Neuronal stem cell (in vitro differentiated cells): Measurements from ENCODE around the gene PLCD3.
A peak's percentile ranks its signal among the peaks of the same experiment; 100 is the strongest.

Source experiments
- DNase-seq: peaks from one replicate; pipeline ENCODE4 v3.0.0-alpha.2; 2013; ENCODE audit warnings: low spot score
- H2AFZ ChIP-seq: one replicate; pipeline ENCODE4 v1.6.1; 2013; ENCODE audit warnings: mild to moderate bottlenecking, low read length, inconsistent platforms
- H2AK5ac ChIP-seq: 2 replicates; pipeline ENCODE4 v1.6.1; 2013; ENCODE audit warnings: low read depth, mild to moderate bottlenecking, inconsistent platforms, low read length, moderate library complexity, mixed read lengths
- H2BK120ac ChIP-seq: 2 replicates; pipeline ENCODE4 v1.6.1; 2013; ENCODE audit warnings: low read depth, mild to moderate bottlenecking, inconsistent platforms, low read length, moderate library complexity, mixed read lengths
- H2BK12ac ChIP-seq: one replicate; pipeline ENCODE4 v1.6.1; 2013; ENCODE audit warnings: low read length, inconsistent platforms
- H2BK15ac ChIP-seq: 2 replicates; pipeline ENCODE4 v1.6.1; 2013; ENCODE audit warnings: mild to moderate bottlenecking, low read length, inconsistent platforms, mixed read lengths
- H2BK5ac ChIP-seq: one replicate; pipeline ENCODE4 v1.6.1; 2013; ENCODE audit warnings: inconsistent platforms, mild to moderate bottlenecking, low read length, moderate library complexity
- H3K14ac ChIP-seq: one replicate; pipeline ENCODE4 v1.6.1; 2013; ENCODE audit warnings: low read length, inconsistent platforms
- H3K18ac ChIP-seq: 2 replicates; pipeline ENCODE4 v1.6.1; 2013; ENCODE audit warnings: low read length, inconsistent platforms
- H3K23ac ChIP-seq: 2 replicates; pipeline ENCODE4 v1.6.1; 2013; ENCODE audit warnings: low read depth, mild to moderate bottlenecking, mixed read lengths, low read length, inconsistent platforms; ENCODE audit not compliant: poor library complexity
- H3K27ac ChIP-seq: replicated peaks from 3 replicates; pipeline ENCODE4 v1.5.1; 2013; ENCODE audit warnings: low read length, inconsistent platforms
- H3K27me3 ChIP-seq, 3 experiments: 2 replicates each; pipeline ENCODE4 v1.6.1; 2013; ENCODE audit warnings: low read length in 3 of 3, mild to moderate bottlenecking in 2 of 3, inconsistent platforms in 1 of 3, low read depth in 1 of 3, mixed read lengths in 1 of 3, moderate library complexity in 1 of 3; ENCODE audit not compliant: control insufficient read depth in 3 of 3, insufficient read depth in 3 of 3
- H3K36me3 ChIP-seq, 2 donors: replicated peaks in 1 of 2; 2 replicates each; pipeline ENCODE4 v1.6.1; 2013; ENCODE audit warnings: low read length in 2 of 2; ENCODE audit not compliant: control insufficient read depth in 2 of 2, insufficient read depth in 2 of 2
- H3K4ac ChIP-seq: 2 replicates; pipeline ENCODE4 v1.6.1; 2013; ENCODE audit warnings: inconsistent platforms, mild to moderate bottlenecking, low read length, moderate library complexity
- H3K4me1 ChIP-seq, 2 donors: 1 replicate in 1 of 2; 2 replicates in 1 of 2; pipeline ENCODE4 v1.6.1; 2013; ENCODE audit warnings: low read length in 2 of 2, low read depth in 1 of 2; ENCODE audit not compliant: control insufficient read depth in 2 of 2, insufficient read depth in 1 of 2
- H3K4me2 ChIP-seq: one replicate; pipeline ENCODE4 v1.6.1; 2013; ENCODE audit warnings: mild to moderate bottlenecking, low read length, inconsistent platforms; ENCODE audit not compliant: insufficient read depth, poor library complexity, severe bottlenecking
- H3K4me3 ChIP-seq, 2 donors: 2 replicates each; pipeline ENCODE4 v1.5.1; 2013; ENCODE audit warnings: low read length in 2 of 2, mild to moderate bottlenecking in 2 of 2, inconsistent platforms in 1 of 2, moderate library complexity in 1 of 2
- H3K79me1 ChIP-seq: one replicate; pipeline ENCODE4 v1.6.1; 2013; ENCODE audit warnings: low read depth, mild to moderate bottlenecking, inconsistent platforms, low read length, moderate library complexity
- H3K9ac ChIP-seq: one replicate; pipeline ENCODE4 v1.6.1; 2013; ENCODE audit warnings: mild to moderate bottlenecking, low read depth, low read length, inconsistent platforms; ENCODE audit not compliant: poor library complexity
- H3K9me3 ChIP-seq, 2 donors: replicated peaks in 1 of 2; 2 replicates each; pipeline versions ENCODE3 to v1.6.1; 2013; ENCODE audit warnings: low read length in 2 of 2, mild to moderate bottlenecking in 2 of 2, inconsistent platforms in 1 of 2, low read depth in 1 of 2, mixed read lengths in 1 of 2, moderate library complexity in 1 of 2; ENCODE audit not compliant: control insufficient read depth in 2 of 2, insufficient read depth in 1 of 2
- H4K8ac ChIP-seq: one replicate; pipeline ENCODE4 v1.6.1; 2013; ENCODE audit warnings: low read depth, mild to moderate bottlenecking, inconsistent platforms, low read length, moderate library complexity
- H4K91ac ChIP-seq: one replicate; pipeline ENCODE4 v1.6.1; 2013; ENCODE audit warnings: low read length, low read depth, mild to moderate bottlenecking, inconsistent platforms; ENCODE audit not compliant: poor library complexity
- WGBS, 2 donors: extraction: QIAGEN DNeasy Blood & Tissue Kit; methylation state at CpG; one replicate each; pipeline ENCODE4 v1.1.7; 2013; ENCODE audit warnings: missing lambda C conversion rate in 2 of 2, mixed read lengths in 1 of 2; ENCODE audit not compliant: insufficient read length in 2 of 2, insufficient replicate concordance in 1 of 2; ENCODE audit errors: extremely low coverage in 2 of 2; 5-methylcytosine and 5-hydroxymethylcytosine counted together

PLCD3 gene

DNA sequence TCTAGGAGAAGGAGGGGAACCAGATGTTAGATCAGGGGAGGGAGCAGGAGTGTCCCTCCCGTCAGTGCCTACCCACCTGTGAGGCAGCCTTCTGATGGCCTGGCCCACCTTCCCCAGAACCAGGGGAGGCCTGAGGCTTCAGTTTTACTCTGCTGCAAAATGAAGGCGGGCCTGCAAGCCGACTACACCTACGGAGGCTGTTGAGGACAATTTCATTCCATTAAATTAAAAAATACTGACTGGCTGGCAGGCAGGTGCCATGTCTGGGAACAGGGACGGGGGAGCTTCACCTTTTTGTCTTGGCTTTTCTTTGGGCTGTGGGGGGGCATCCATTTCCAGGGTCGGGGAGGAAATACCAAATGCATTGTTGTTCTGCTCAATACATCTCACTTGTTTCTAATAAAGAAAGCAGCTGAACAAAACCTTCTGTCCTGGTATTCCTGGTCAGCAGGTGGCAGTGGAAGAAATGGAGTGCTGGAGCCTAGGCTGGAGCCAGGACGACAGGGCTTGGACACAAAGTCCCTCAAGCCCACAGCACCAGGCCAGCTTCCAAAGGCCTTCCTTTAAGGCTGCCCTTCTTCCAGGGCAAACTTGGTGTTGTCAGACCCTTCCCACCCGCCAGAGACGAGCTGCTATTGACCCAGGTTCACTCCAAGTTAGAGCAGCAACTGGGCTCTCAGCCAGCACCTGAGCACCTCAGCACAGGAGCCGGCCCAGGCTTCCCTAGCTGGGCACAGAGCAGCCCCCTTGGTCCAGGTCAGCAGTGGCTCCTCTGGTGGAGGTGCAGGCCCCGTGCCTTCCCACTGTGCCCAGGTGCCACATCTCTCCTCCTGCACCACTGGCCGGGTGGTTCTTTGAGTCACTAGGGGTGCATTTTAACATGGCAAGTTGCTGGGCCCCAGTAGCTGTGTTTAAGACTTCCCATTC is 23.5 kb downstream of the PLCD3 start:
- WGBS, 2 donors = no CpG with 5 or more reads among the region's 12 CpGs
- Histone ChIP-seq H2AK5ac (no peak overlapping the region), H2AFZ (no peak overlapping the region), H3K14ac (no peak overlapping the region), H4K91ac (no peak overlapping the region), H3K27ac (no peak overlapping the region), H2BK120ac (no peak overlapping the region), H3K4me2 (no peak overlapping the region), H3K27me3 (no peaks in the 10 kb centered on the region), H3K4ac (no peak overlapping the region), H3K4me3 (no peak overlapping the region), H3K23ac (peak overlapping the region; percentile 94), H3K4me1 (peaks cover 7 to 14% of the 10 kb centered on the region in 2 donors), H3K36me3 (peaks cover 43 to 55% of the 10 kb centered on the region in 2 donors), H2BK5ac (no peak overlapping the region), H3K9me3 (peaks cover 0 to 2% of the 10 kb centered on the region in 2 donors), H2BK15ac (no peak overlapping the region), H2BK12ac (no peak overlapping the region), H3K79me1 (peaks cover 4% of the 10 kb centered on the region), H3K18ac (peak overlapping the region; percentile 62), H3K9ac (peak overlapping the region; percentile 66), H4K8ac (no peak overlapping the region)
- DNase-seq = no peak

DNA sequence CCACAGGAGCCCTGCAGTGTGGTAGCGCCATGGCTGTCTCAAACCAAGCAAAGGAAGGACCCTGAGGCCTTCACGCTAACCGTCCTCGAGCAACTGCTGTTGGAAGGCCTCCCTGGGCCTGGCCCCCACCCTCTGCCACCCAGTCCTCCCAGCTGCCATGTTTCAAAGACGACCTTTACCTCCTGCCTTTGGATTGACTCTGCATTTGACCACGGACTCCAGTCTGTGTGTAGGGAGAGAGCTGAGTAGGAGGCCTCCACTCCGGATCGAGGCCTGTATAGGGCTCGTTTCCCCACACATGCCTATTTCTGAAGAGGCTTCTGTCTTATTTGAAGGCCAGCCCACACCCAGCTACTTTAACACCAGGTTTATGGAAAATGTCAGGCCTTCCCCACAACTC is 24.3 kb downstream of the PLCD3 start:
- Histone ChIP-seq H4K91ac (no peak overlapping the region), H3K4ac (no peak overlapping the region), H2BK120ac (no peak overlapping the region), H3K14ac (no peak overlapping the region), H3K79me1 (peaks cover 4% of the 10 kb centered on the region), H3K4me3 (no peak overlapping the region), H3K9me3 (peaks cover 0 to 2% of the 10 kb centered on the region in 2 donors), H3K4me2 (no peak overlapping the region), H2AFZ (no peak overlapping the region), H3K9ac (no peak overlapping the region), H2BK5ac (no peak overlapping the region), H3K36me3 (peaks cover 51 to 63% of the 10 kb centered on the region in 2 donors), H2AK5ac (no peak overlapping the region), H3K4me1 (peaks cover 7 to 14% of the 10 kb centered on the region in 2 donors), H2BK12ac (no peak overlapping the region), H3K18ac (no peak overlapping the region), H3K27me3 (no peaks in the 10 kb centered on the region), H3K27ac (no peak overlapping the region), H3K23ac (no peak overlapping the region), H2BK15ac (no peak overlapping the region), H4K8ac (no peak overlapping the region)
- DNase-seq = no peak
- WGBS, 2 donors = no CpG with 5 or more reads among the region's 9 CpGs

DNA sequence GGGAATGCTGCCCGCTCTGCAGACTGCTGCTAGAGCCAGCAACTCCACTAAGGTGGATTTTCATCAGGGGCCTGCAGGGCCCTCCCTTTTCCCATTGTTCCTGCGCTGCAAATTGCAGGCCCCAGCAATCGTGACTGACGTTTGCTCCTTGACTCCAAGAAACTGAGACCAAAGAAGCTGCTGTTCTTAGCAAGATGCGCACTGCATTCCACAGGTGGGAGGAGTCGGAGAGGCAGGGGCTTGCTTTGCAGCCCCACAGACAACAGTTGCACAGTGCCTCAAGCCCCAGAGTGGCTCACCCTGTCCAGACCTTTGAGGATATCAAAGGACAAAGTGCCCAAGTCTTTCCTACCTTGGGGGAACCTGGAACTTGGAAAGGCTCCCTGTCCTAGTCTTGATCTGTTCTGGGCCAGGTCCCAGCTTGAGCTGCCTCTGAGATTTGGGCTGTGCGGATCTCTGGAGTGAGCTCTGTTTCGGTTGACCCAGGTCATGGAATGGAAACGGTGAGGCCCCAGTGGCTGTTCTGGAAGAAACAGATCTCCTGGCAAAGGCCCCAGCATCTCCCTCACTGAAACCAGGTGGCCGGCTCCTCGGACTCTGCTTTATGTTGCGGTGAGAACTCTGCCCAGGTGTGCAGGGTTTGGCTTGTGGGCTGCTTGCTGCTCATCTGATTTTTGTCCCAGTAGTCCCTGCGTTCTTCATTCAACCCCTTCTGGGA is 24.9 kb downstream of the PLCD3 start:
- Histone ChIP-seq H3K4me3 (no peak overlapping the region), H2BK5ac (no peak overlapping the region), H2AFZ (no peak overlapping the region), H3K18ac (no peak overlapping the region), H3K4me1 (peaks cover 7 to 14% of the 10 kb centered on the region in 2 donors), H3K9ac (no peak overlapping the region), H3K23ac (no peak overlapping the region), H4K8ac (no peak overlapping the region), H3K79me1 (peaks cover 4% of the 10 kb centered on the region), H3K4me2 (no peak overlapping the region), H3K14ac (no peak overlapping the region), H4K91ac (no peak overlapping the region), H3K27ac (peak overlapping the region; percentile 55), H2BK15ac (no peak overlapping the region), H2BK120ac (no peak overlapping the region), H3K9me3 (no peaks in the 10 kb centered on the region), H3K27me3 (no peaks in the 10 kb centered on the region), H3K4ac (no peak overlapping the region), H2BK12ac (no peak overlapping the region), H3K36me3 (peaks cover 57 to 69% of the 10 kb centered on the region in 2 donors), H2AK5ac (no peak overlapping the region)
- no CpG with 5 or more reads among the region's 13 CpGs for WGBS, 2 donors
- no peak for DNase-seq

DNA sequence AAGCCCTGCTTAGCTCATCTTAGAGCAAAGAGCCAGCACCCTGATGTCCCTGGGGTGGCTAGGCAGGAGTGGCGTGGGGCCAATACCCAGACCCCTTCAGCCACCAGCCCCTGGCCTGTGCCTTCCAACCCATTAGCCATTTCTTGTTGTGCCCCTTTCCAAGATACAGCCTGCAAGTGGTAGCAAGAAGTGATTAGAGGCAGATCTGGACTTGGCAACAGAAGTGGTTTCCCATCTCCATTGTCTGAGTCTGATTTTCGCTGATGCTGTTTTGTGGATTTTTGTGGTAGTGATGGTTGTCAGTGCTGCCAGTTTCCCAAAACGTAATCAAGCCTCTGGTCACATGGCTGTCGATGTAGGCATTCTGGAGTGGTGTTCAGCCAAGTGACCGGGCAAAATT is 25.7 kb downstream of the PLCD3 start:
- Histone ChIP-seq H3K4me1 (peaks cover 3 to 14% of the 10 kb centered on the region in 2 donors), H3K4me3 (no peak overlapping the region), H2AFZ (no peak overlapping the region), H3K27ac (peak overlapping the region; percentile 55), H2AK5ac (no peak overlapping the region), H4K8ac (peak overlapping the region; percentile 29), H3K27me3 (no peaks in the 10 kb centered on the region), H3K79me1 (peaks cover 4% of the 10 kb centered on the region), H2BK5ac (peak overlapping the region; percentile 10), H4K91ac (no peak overlapping the region), H3K9me3 (no peaks in the 10 kb centered on the region), H2BK15ac (no peak overlapping the region), H2BK12ac (no peak overlapping the region), H3K9ac (no peak overlapping the region), H3K23ac (no peak overlapping the region), H3K14ac (no peak overlapping the region), H2BK120ac (no peak overlapping the region), H3K18ac (no peak overlapping the region), H3K4ac (no peak overlapping the region), H3K4me2 (no peak overlapping the region), H3K36me3 (peaks cover 65 to 78% of the 10 kb centered on the region in 2 donors)
- no peak for DNase-seq
- no CpG with 5 or more reads among the region's 5 CpGs for WGBS, 2 donors
